GM23248 (cell line): Measurements from ENCODE around the gene PPP2R5C. TPM values are rescaled to one million over a fixed set of nuclear protein-coding genes. Genes with fewer than 3 reads are reported as not detected.

Experiments used
- DNase-seq: peaks from one replicate; pipeline ENCODE4 v3.0.0-alpha.2; 2015
- H2AFZ ChIP-seq: fragments of 200-600 bp; sonication (generic); 2 replicates; pipeline ENCODE4 v1.6.1; 2016; ENCODE audit warnings: antibody characterized with exemption
- H3F3A ChIP-seq: fragments of 200-600 bp; sonication (generic); 2 replicates; pipeline ENCODE4 v1.6.1; 2016; ENCODE audit warnings: mild to moderate bottlenecking, antibody characterized with exemption, mixed run types; ENCODE audit not compliant: insufficient read depth
- H3K27ac ChIP-seq: fragments of 200-600 bp; sonication (generic); 2 replicates; pipeline ENCODE4 v1.5.1; 2016; ENCODE audit warnings: mild to moderate bottlenecking
- H3K27me3 ChIP-seq: fragments of 200-600 bp; sonication (generic); replicated peaks from 2 replicates; pipeline ENCODE4 v1.6.1; 2016; ENCODE audit warnings: mild to moderate bottlenecking; ENCODE audit not compliant: insufficient read depth
- H3K36me3 ChIP-seq: fragments of 200-600 bp; sonication (generic); 2 replicates; pipeline ENCODE4 v1.6.1; 2016; ENCODE audit warnings: low read depth, mild to moderate bottlenecking
- H3K4me1 ChIP-seq: fragments of 200-600 bp; sonication (generic); 2 replicates; pipeline ENCODE4 v1.6.1; 2016; ENCODE audit warnings: mild to moderate bottlenecking; ENCODE audit not compliant: insufficient read depth
- H3K4me2 ChIP-seq: fragments of 200-600 bp; sonication (generic); one replicate; pipeline ENCODE4 v1.6.1; 2016; ENCODE audit warnings: mild to moderate bottlenecking; ENCODE audit not compliant: unreplicated experiment
- H3K4me3 ChIP-seq: fragments of 200-600 bp; sonication (generic); 2 replicates; pipeline ENCODE4 v1.5.1; 2016; ENCODE audit warnings: mild to moderate bottlenecking
- H3K79me2 ChIP-seq: fragments of 200-600 bp; sonication (generic); 2 replicates; pipeline ENCODE4 v1.6.1; 2016; ENCODE audit warnings: mild to moderate bottlenecking; ENCODE audit not compliant: insufficient read depth
- H3K9ac ChIP-seq: fragments of 200-600 bp; sonication (generic); 2 replicates; pipeline ENCODE4 v1.6.1; 2016; ENCODE audit warnings: mild to moderate bottlenecking
- H3K9me2 ChIP-seq: fragments of 200-600 bp; sonication (generic); 2 replicates; pipeline ENCODE4 v1.6.1; 2016; ENCODE audit warnings: mixed run types, mild to moderate bottlenecking, moderate library complexity; ENCODE audit not compliant: insufficient read depth
- H3K9me3 ChIP-seq: fragments of 200-600 bp; sonication (generic); one replicate; pipeline ENCODE4 v1.6.1; 2017; ENCODE audit warnings: low read depth
- H4K20me1 ChIP-seq: fragments of 200-600 bp; sonication (generic); 2 replicates; pipeline ENCODE4 v1.6.0; 2016; ENCODE audit not compliant: insufficient read depth
- EZH2 ChIP-seq: fragments of 200-600 bp; sonication (generic); IDR thresholded peaks from 2 replicates; pipeline ENCODE4 v1.6.1; 2018; ENCODE audit warnings: antibody characterized with exemption, mild to moderate bottlenecking; ENCODE audit not compliant: insufficient read depth, poor library complexity, severe bottlenecking
- EZH2phosphoT487 ChIP-seq: fragments of 200-600 bp; sonication (generic); IDR thresholded peaks from 2 replicates; pipeline ENCODE4 v1.6.1; 2018; ENCODE audit warnings: antibody characterized with exemption, moderate library complexity, mild to moderate bottlenecking, low read depth; ENCODE audit not compliant: insufficient read depth
- WGBS, 2 experiments: methylation state at CpG; one replicate each; pipeline ENCODE4 v1.1.6; 2015 to 2017; ENCODE audit warnings: low lambda C conversion rate in 2 of 2, low coverage in 1 of 2; ENCODE audit errors: missing lambda C conversion rate in 2 of 2; 5-methylcytosine and 5-hydroxymethylcytosine counted together
- in situ Hi-C: fragments of 300-500 bp; cut with MboI; formaldehyde crosslinking; loops from 2 replicates; pipeline ENCODE4 v1.15.0; 2020
- polyA plus RNA-seq: library from polyadenylated mRNA; unstranded; fragments of >200 nt; fragmentation: Nextera tagmentation; extraction: Ambion mirVana; gene quantifications from 2 replicates; pipeline ENCODE4 v1.2.1, GENCODE V29; 2016
- total RNA-seq: library from RNA; depleted of rRNA; stranded (reverse); fragments of >200 nt; shearing (Covaris generic); gene quantifications from 2 replicates; pipeline ENCODE4 v1.2.3, GENCODE V29; 2014

PPP2R5C gene
- total and polyA plus RNA-seq, 2 experiments from 2014 or later, result 76.3 to 77.9 TPM

DNA sequence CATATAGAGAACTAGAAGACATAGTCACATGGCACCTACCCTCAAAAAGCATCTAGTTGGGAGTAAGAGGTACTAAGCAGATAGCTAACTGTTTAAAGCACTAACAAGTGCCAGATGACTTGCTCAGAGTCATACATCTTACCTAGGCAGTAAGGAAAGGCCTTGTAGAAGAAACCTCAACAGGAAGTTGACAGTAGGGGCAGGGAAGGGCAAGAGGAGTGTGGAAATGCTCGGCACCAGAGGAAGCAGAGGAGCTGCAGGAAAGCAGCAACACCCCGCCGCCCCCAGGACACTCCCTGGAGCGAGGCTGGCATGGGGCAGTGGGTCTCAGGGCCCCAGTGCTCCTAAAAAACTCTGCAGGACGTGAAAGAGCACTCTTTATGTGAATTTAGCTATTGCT lies 92.9 kb downstream of the PPP2R5C start:
- in situ Hi-C loops, result no loop called here
- WGBS, 2 experiments, result 90 to 94% methylated on average over 5 of the region's 5 CpGs
- H2AFZ ChIP-seq, result no peak overlapping the region
- H3K4me3 ChIP-seq, result no peak overlapping the region
- no peak overlapping the region for H3K27ac ChIP-seq
- H3K4me1 ChIP-seq, result no peaks in the 10 kb centered on the region
- H4K20me1 ChIP-seq, result peaks cover 12% of the 10 kb centered on the region; the same call in 1 of the 2 replicates
- peaks cover 95% of the 10 kb centered on the region for H3K79me2 ChIP-seq
- no peaks in the 10 kb centered on the region for H3K9me3 ChIP-seq
- TF ChIP-seq EZH2, result no peak
- TF ChIP-seq EZH2phosphoT487, result no peak
- DNase-seq, result no peak
- H3K9me2 ChIP-seq, result no peaks in the 10 kb centered on the region
- H3K9ac ChIP-seq, result no peak overlapping the region
- H3K36me3 ChIP-seq, result peaks cover 13% of the 10 kb centered on the region; the same call in 1 of the 2 replicates
- H3K27me3 ChIP-seq, result no peaks in the 10 kb centered on the region
- no peaks in the 10 kb centered on the region for H3F3A ChIP-seq
- no peak overlapping the region for H3K4me2 ChIP-seq

- peaks cover 12% of the 10 kb centered on the region; the same call in 1 of the 2 replicates for H4K20me1 ChIP-seq
- in situ Hi-C loops, result no loop called here
Observed at GRCh38 chr14:101855958-101856357, 94.4 kb downstream of the PPP2R5C start.

GRCh38 chr14:101856536-101856935 lies 95.0 kb downstream of the PPP2R5C start:
- DNase-seq, result no peak

More at GRCh38 chr14:101855958-101856357, 94.4 kb downstream of the PPP2R5C start:
- H3K9ac ChIP-seq, result no peak overlapping the region
- no peaks in the 10 kb centered on the region for H3K27me3 ChIP-seq
- H3K79me2 ChIP-seq, result peaks cover 93% of the 10 kb centered on the region
- no peak overlapping the region for H2AFZ ChIP-seq
- no peaks in the 10 kb centered on the region for H3F3A ChIP-seq
- 85 to 90% methylated on average over 5 of the region's 5 CpGs for WGBS, 2 experiments
- TF ChIP-seq EZH2 (no peak), EZH2phosphoT487 (no peak)
- no peaks in the 10 kb centered on the region for H3K9me3 ChIP-seq
- peaks cover 13% of the 10 kb centered on the region; the same call in 1 of the 2 replicates for H3K36me3 ChIP-seq
- no peak for DNase-seq
- H3K4me3 ChIP-seq, result no peak overlapping the region
- no peak overlapping the region for H3K27ac ChIP-seq
- no peaks in the 10 kb centered on the region for H3K9me2 ChIP-seq
- H3K4me2 ChIP-seq, result no peak overlapping the region
- H3K4me1 ChIP-seq, result no peaks in the 10 kb centered on the region

GRCh38 chr14:101857226-101857625 lies 95.7 kb downstream of the PPP2R5C start:
- H3K4me1 ChIP-seq, result peaks cover 5% of the 10 kb centered on the region; the same call in 1 of the 2 replicates
- no peak overlapping the region for H3K4me3 ChIP-seq
- H3K27me3 ChIP-seq, result no peaks in the 10 kb centered on the region
- no peaks in the 10 kb centered on the region for H3K9me2 ChIP-seq
- H3K79me2 ChIP-seq, result peaks cover 90% of the 10 kb centered on the region
- in situ Hi-C loops, result no loop called here
- 100% methylated on average over 1 of the region's 1 CpG for WGBS, 2 experiments
- DNase-seq, result no peak
- peaks cover 11% of the 10 kb centered on the region; the same call in 1 of the 2 replicates for H3F3A ChIP-seq
- H3K36me3 ChIP-seq, result peaks cover 13% of the 10 kb centered on the region; the same call in 1 of the 2 replicates
- TF ChIP-seq EZH2phosphoT487 (no peak), EZH2 (no peak)
- no peak overlapping the region for H3K4me2 ChIP-seq
- no peak overlapping the region for H3K9ac ChIP-seq
- no peak overlapping the region for H2AFZ ChIP-seq
- H4K20me1 ChIP-seq, result peaks cover 7% of the 10 kb centered on the region; the same call in 1 of the 2 replicates
- H3K27ac ChIP-seq, result no peak overlapping the region
- no peaks in the 10 kb centered on the region for H3K9me3 ChIP-seq

More at GRCh38 chr14:101856536-101856935, 95.0 kb downstream of the PPP2R5C start:
- peaks cover 93% of the 10 kb centered on the region for H3K79me2 ChIP-seq
- no peaks in the 10 kb centered on the region for H3K27me3 ChIP-seq
- peaks cover 13% of the 10 kb centered on the region; the same call in 1 of the 2 replicates for H3K36me3 ChIP-seq
- no peak overlapping the region for H2AFZ ChIP-seq
- H3K9me2 ChIP-seq, result no peaks in the 10 kb centered on the region
- H3K4me1 ChIP-seq, result no peaks in the 10 kb centered on the region
- TF ChIP-seq EZH2phosphoT487, result no peak
- no peak for TF ChIP-seq EZH2
- H3F3A ChIP-seq, result peaks cover 4% of the 10 kb centered on the region; the same call in 1 of the 2 replicates
- no peak overlapping the region for H3K4me3 ChIP-seq
- no peak overlapping the region for H3K9ac ChIP-seq
- no peak overlapping the region for H3K4me2 ChIP-seq
- H3K27ac ChIP-seq, result no peak overlapping the region
- H3K9me3 ChIP-seq, result no peaks in the 10 kb centered on the region
- H4K20me1 ChIP-seq, result peaks cover 12% of the 10 kb centered on the region; the same call in 1 of the 2 replicates
- 85 to 89% methylated on average over 4 of the region's 4 CpGs for WGBS, 2 experiments
- in situ Hi-C loops, result no loop called here
